GM12878 (cell line): ENCODE data around the gene PLA2G5. TPM values are rescaled to one million over a fixed set of nuclear protein-coding genes. Genes with fewer than 3 reads are reported as not detected.

Experiments used
- ATAC-seq: fragments of 200-7000 bp; cut with Tn5 transposase; 3 replicates; pipeline ENCODE4 v1.9.1; 2020; ENCODE audit warnings: mild to moderate bottlenecking, moderate library complexity
- BruUV-seq: library from RNA; stranded (reverse); fragments of 400-500 nt; replicated peaks from 2 replicates; lab custom pipeline; 2021; lab: Mats Ljungman, UMichigan
- CTCF ChIA-PET: fragments of 300-600 bp; sonication (Branson Sonifier 250); formaldehyde crosslinking; extraction: SDS; loops from one replicate; lab custom pipeline; 2021; ENCODE audit warnings: inconsistent platforms; lab: Yijun Ruan, JAX
- POLR2A ChIA-PET: fragments of 350-600 bp; formaldehyde crosslinking; extraction: SDS; loops from one replicate; lab custom pipeline; 2021; ENCODE audit warnings: inconsistent platforms; lab: Charles Lee
- RAD21 ChIA-PET: fragments of 300-600 bp; sonication (Branson Sonifier 250); formaldehyde crosslinking; loops from one replicate; lab custom pipeline; 2023; ENCODE audit warnings: antibody characterized with exemption; ENCODE audit not compliant: unreplicated experiment; lab: Charles Lee
- SMC1A ChIA-PET: fragments of 300-600 bp; sonication (Branson Sonifier 250); formaldehyde crosslinking; loops from one replicate; lab custom pipeline; 2023; ENCODE audit not compliant: unreplicated experiment, uncharacterized antibody; lab: Charles Lee
- DNase-seq: peaks from one replicate; pipeline ENCODE4 v3.0.0-alpha.2; 2011; ENCODE audit warnings: low read depth, low spot score
- FAIRE-seq: peaks from 3 replicates; lab custom pipeline; 2011; peaks lifted over from hg19 to GRCh38; lab: Jason Lieb, UNC
- H2AFZ ChIP-seq: 2 replicates; pipeline ENCODE4 v1.6.0; 2011; ENCODE audit warnings: low read depth, low read length, control low read depth; ENCODE audit not compliant: control insufficient read depth
- H3K27ac ChIP-seq: 2 replicates; pipeline ENCODE4 v1.5.1; 2011; ENCODE audit warnings: control low read depth; ENCODE audit not compliant: control insufficient read depth, insufficient read depth
- H3K27me3 ChIP-seq, 2 experiments: replicated peaks in 1 of 2; 2 replicates each; pipeline versions ENCODE4 v1.6.0 to v1.6.1; 2011; ENCODE audit warnings: low read length in 1 of 2; ENCODE audit not compliant: control insufficient read depth in 2 of 2, insufficient read depth in 2 of 2
- H3K36me3 ChIP-seq, 2 experiments: 2 replicates each; pipeline ENCODE4 v1.5.1; 2011; ENCODE audit warnings: low read length in 1 of 2; ENCODE audit not compliant: control insufficient read depth in 2 of 2, insufficient read depth in 2 of 2
- H3K4me1 ChIP-seq: 2 replicates; pipeline ENCODE4 v1.6.1; 2011; ENCODE audit warnings: mild to moderate bottlenecking, low read length, moderate library complexity, mixed read lengths; ENCODE audit not compliant: control insufficient read depth, insufficient read depth
- H3K4me2 ChIP-seq: 2 replicates; pipeline ENCODE4 v1.6.0; 2011; ENCODE audit warnings: control low read depth; ENCODE audit not compliant: control insufficient read depth, insufficient read depth
- H3K4me3 ChIP-seq: fragments of 200-600 bp; sonication (generic); 2 replicates; pipeline ENCODE4 v1.5.1; 2016
- H3K79me2 ChIP-seq: 2 replicates; pipeline ENCODE4 v1.6.0; 2011; ENCODE audit warnings: low read length; ENCODE audit not compliant: control insufficient read depth, insufficient read depth
- H3K9ac ChIP-seq: 2 replicates; pipeline ENCODE4 v1.8.0; 2011; ENCODE audit warnings: low read length, control low read depth, mixed read lengths; ENCODE audit not compliant: control insufficient read depth, insufficient read depth
- H3K9me3 ChIP-seq: replicated peaks from 3 replicates; pipeline ENCODE4 v1.5.1; 2011; ENCODE audit warnings: mild to moderate bottlenecking, low read length; ENCODE audit not compliant: control insufficient read depth, insufficient read depth
- H4K20me1 ChIP-seq: 2 replicates; pipeline ENCODE4 v1.6.0; 2011; ENCODE audit not compliant: control insufficient read depth, insufficient read depth
- LARP7 ChIP-seq: fragments of 450-650 bp; IDR thresholded peaks from 2 replicates; pipeline ENCODE4 v1.6.1; 2017; ENCODE audit warnings: mild to moderate bottlenecking
- MEF2B ChIP-seq: fragments of 450-650 bp; IDR thresholded peaks from 2 replicates; pipeline ENCODE4 v1.6.1; 2018; ENCODE audit warnings: mild to moderate bottlenecking, moderate library complexity; ENCODE audit not compliant: partially characterized antibody, poor library complexity, severe bottlenecking
- SPI1 ChIP-seq: IDR thresholded peaks from 2 replicates; pipeline ENCODE4 v1.6.1; 2011; ENCODE audit warnings: low read depth, mild to moderate bottlenecking, low read length, moderate library complexity, borderline replicate concordance; ENCODE audit not compliant: insufficient read depth
- SRF ChIP-seq, 2 experiments: IDR thresholded peaks; 2 replicates each; pipeline ENCODE4 v1.6.1; 2011; ENCODE audit warnings: low read depth in 2 of 2, low read length in 2 of 2, mild to moderate bottlenecking in 1 of 2, moderate library complexity in 1 of 2
- WGBS: methylation state at CpG from one replicate; pipeline ENCODE4 v1.1.6; 2016; ENCODE audit warnings: low lambda C conversion rate; ENCODE audit not compliant: insufficient replicate concordance, insufficient coverage; ENCODE audit errors: missing lambda C conversion rate; 5-methylcytosine and 5-hydroxymethylcytosine counted together
- in situ Hi-C: fragments of 300-500 bp; cut with MboI; formaldehyde crosslinking; loops from 9 replicates; pipeline ENCODE4 v1.14.3; 2018; ENCODE audit warnings: mixed read lengths
- intact Hi-C: fragments of 100-400 bp; cut with micrococcal nuclease; formaldehyde crosslinking; loops from one replicate; pipeline ENCODE4 v1.14.2; 2022; ENCODE audit not compliant: unreplicated experiment
- polyA plus RNA-seq, 11 experiments: library from polyadenylated mRNA; depleted of rRNA in 4 of 11; unstranded in 6 of 11; stranded (reverse) in 5 of 11; fragments of >200 nt; fragmentation: Nextera tagmentation in 4 of 11; fragmentation: Illumina TruSeq in 1 of 11; extraction: Ambion mirVana in 4 of 11; extraction: Trizol in 1 of 11; gene quantifications; 1 replicate in 1 of 11; 2 replicates in 10 of 11; pipeline versions ENCODE4 v1.2.1 to v1.2.3, GENCODE V29; 2011 to 2016; ENCODE audit warnings: inconsistent platforms in 2 of 11, missing spikeins in 2 of 11, low read depth in 1 of 11
- total RNA-seq, 4 experiments: library from RNA; depleted of rRNA in 3 of 4; stranded (reverse); fragments of >200 nt in 3 of 4; fragmentation: Illumina TruSeq in 1 of 4; extraction: Trizol in 1 of 4; gene quantifications; 2 replicates each; pipeline versions ENCODE4 v1.2.1 to v1.2.3, GENCODE V29; 2013 to 2021

PLA2G5 gene
- total and polyA plus RNA-seq, 10 of the 15 experiments (the other 5 are each of a cell fraction or from before 2014, with no cell fraction given): 0.10 to 0.19 (median 0.17) TPM; not detected in 7

GRCh38 chr1:20037877-20038276 is 32.1 kb upstream of the PLA2G5 start:
- DNase-seq (peak; percentile 24), FAIRE-seq (no peak), ATAC-seq (no peak)
- no peaks in the 10 kb centered on the region; the same call in 1 of the 3 replicates for H3K9me3 ChIP-seq
- no peaks in the 10 kb centered on the region for H3K36me3 ChIP-seq
- H3K4me1 ChIP-seq: peaks cover 9% of the 10 kb centered on the region
- no TSS peak for BruUV-seq
- intact Hi-C loops: no loop called here
- ChIA-PET SMC1A (interaction anchor here (1.0 to 1.2 kb wide), 2 partner anchors 10 to 20 kb away, joined by 3 read pairs; no protein-coding TSS in a partner anchor), CTCF (interaction anchor here (0.6 kb wide), 1 partner anchor 1564 kb away, joined by 3 read pairs; no protein-coding TSS in a partner anchor), POLR2A (no interaction called here), RAD21 (no interaction called here)
- no peak overlapping the region for H3K4me2 ChIP-seq
- no peak overlapping the region for H3K9ac ChIP-seq
- H3K4me3 ChIP-seq: no peak overlapping the region
- no peaks in the 10 kb centered on the region; a peak in 2 of 4 replicates for H3K27me3 ChIP-seq
- TF ChIP-seq SRF (IDR thresholded peaks at IDR 0.05; ENCODE audit: low read depth in 2 of 2, low read length in 2 of 2) (no peak), MEF2B (peak; percentile 36)
- no peaks in the 10 kb centered on the region for H3K79me2 ChIP-seq
- H3K27ac ChIP-seq: no peak overlapping the region
- peak overlapping the region; percentile 9; the same call in 1 of the 2 replicates for H2AFZ ChIP-seq
- 0% methylated on average over 1 of the region's 1 CpG for WGBS
- in situ Hi-C loops: no loop called here
- H4K20me1 ChIP-seq: no peaks in the 10 kb centered on the region

- H3K4me1 ChIP-seq: no peaks in the 10 kb centered on the region
- H3K79me2 ChIP-seq: no peaks in the 10 kb centered on the region
- SMC1A ChIA-PET: interaction anchor here (1.0 to 2.1 kb wide), 6 partner anchors 12 to 105 kb away, joined by 3 to 4 read pairs (median 4); no protein-coding TSS in a partner anchor
- CTCF ChIA-PET: interaction anchor here (1.0 to 1.4 kb wide), 2 partner anchors 11 to 77 kb away, joined by 3 to 4 read pairs; no protein-coding TSS in a partner anchor
- BruUV-seq: no TSS peak
- POLR2A ChIA-PET: interaction anchor here (2.1 kb wide), 1 partner anchor 12 kb away, joined by 6 read pairs; no protein-coding TSS in a partner anchor
- TF ChIP-seq SPI1 (peak; percentile 48; the same call in 1 of the 2 replicates), LARP7 (no peak)
- no peak overlapping the region for H2AFZ ChIP-seq
- no peak overlapping the region for H3K4me2 ChIP-seq
- no peak overlapping the region for H3K9ac ChIP-seq
- no peak for DNase-seq
- no peak overlapping the region for H3K4me3 ChIP-seq
- in situ Hi-C loops: no loop called here
- WGBS: 0% methylated on average over 1 of the region's 1 CpG
- intact Hi-C loops: no loop called here
- H4K20me1 ChIP-seq: no peaks in the 10 kb centered on the region
- H3K27me3 ChIP-seq: no peaks in the 10 kb centered on the region; a peak in 2 of 4 replicates
- no peaks in the 10 kb centered on the region for H3K36me3 ChIP-seq
- H3K27ac ChIP-seq: no peak overlapping the region
- RAD21 ChIA-PET: interaction anchor here (2.8 kb wide), 1 partner anchor 11 kb away, joined by 12 read pairs; no protein-coding TSS in a partner anchor
- no peak for FAIRE-seq
- no peaks in the 10 kb centered on the region; the same call in 1 of the 3 replicates for H3K9me3 ChIP-seq
- no peak for ATAC-seq
Measured at GRCh38 chr1:20047096-20047495, 22.9 kb upstream of the PLA2G5 start.
